Endothelial cell of umbilical vein (primary cell): ENCODE data around the gene MBD3.

Experiments used
- EZH2 ChIP-seq: IDR thresholded peaks from 2 replicates; pipeline ENCODE4 v1.6.1; 2012; ENCODE audit warnings: borderline replicate concordance, low read depth, mild to moderate bottlenecking, moderate library complexity, low read length, inconsistent platforms; ENCODE audit not compliant: severe bottlenecking
- POLR2AphosphoS5 ChIP-seq: IDR thresholded peaks from 2 replicates; pipeline ENCODE4 v1.6.1; 2012; ENCODE audit warnings: low read depth, mild to moderate bottlenecking, control low read depth, low read length, moderate library complexity; ENCODE audit not compliant: insufficient read depth

DNA sequence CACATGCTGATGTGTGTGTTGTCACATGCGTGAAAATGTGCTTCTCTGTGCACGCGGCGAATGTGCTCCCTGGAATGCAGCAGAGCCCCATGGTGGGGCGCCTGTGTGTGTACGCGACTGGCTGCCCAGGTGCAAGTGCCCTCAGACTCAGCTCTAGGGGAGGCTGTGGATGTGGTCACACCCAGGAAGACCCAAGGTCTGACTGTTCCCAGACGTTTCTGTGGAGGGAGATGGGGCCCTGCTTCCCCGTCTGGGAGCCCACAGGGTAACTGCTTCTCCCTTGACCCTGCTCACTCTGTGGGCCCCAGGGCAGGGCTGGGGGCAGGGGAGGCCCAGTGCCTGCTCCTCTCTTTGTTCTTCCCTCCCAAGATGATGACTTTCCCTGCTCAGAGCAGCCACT is 20.5 kb upstream of the MBD3 start:
- no peak for TF ChIP-seq EZH2
- no peak for TF ChIP-seq POLR2AphosphoS5
